Activated T-cell treated with anti-CD3 and anti-CD28 coated beads, Interleukin-2, amount 50 U/mL, for 24 hours (primary cell): ENCODE data around the gene CDK3.
A peak's percentile ranks its signal among the peaks of the same experiment; 100 is the strongest.
"Not testable (repeated sequence)": the region's sequence is repeated elsewhere in the genome, so short reads cannot be mapped to it uniquely, and the experiment has no call there.

ENCODE experiments used
- DNase-seq: peaks from one replicate; pipeline ENCODE4 v3.0.0-alpha.2; 2020
- H3K27ac Mint-ChIP-seq: 2 replicates; pipeline ENCODE4 v1.8.0; 2020; ENCODE audit warnings: mild to moderate bottlenecking, mixed read lengths
- H3K27me3 Mint-ChIP-seq: 2 replicates; pipeline ENCODE4 v1.8.0; 2020; ENCODE audit warnings: mixed read lengths
- H3K36me3 Mint-ChIP-seq: 2 replicates; pipeline ENCODE4 v1.8.0; 2020; ENCODE audit warnings: low read depth, mixed read lengths
- H3K4me1 Mint-ChIP-seq: 2 replicates; pipeline ENCODE4 v1.8.0; 2020; ENCODE audit warnings: low read depth, mixed read lengths
- H3K4me3 Mint-ChIP-seq: 2 replicates; pipeline ENCODE4 v1.8.0; 2020; ENCODE audit warnings: mild to moderate bottlenecking, moderate library complexity, mixed read lengths
- H3K9me3 Mint-ChIP-seq: 2 replicates; pipeline ENCODE4 v1.8.0; 2020; ENCODE audit warnings: mixed read lengths

Gene CDK3

GRCh38 chr17:76036497-76037261, 36.0 kb downstream of the CDK3 start:
- peaks cover 55% of the 10 kb centered on the region for H3K36me3 Mint-ChIP-seq
- H3K4me1 Mint-ChIP-seq = peaks cover 5% of the 10 kb centered on the region
- H3K27ac Mint-ChIP-seq = peak overlapping the region; percentile 49
- H3K9me3 Mint-ChIP-seq = no peaks in the 10 kb centered on the region
- H3K4me3 Mint-ChIP-seq = no peak overlapping the region
- H3K27me3 Mint-ChIP-seq = no peaks in the 10 kb centered on the region
- DNase-seq = no peak

- Mint-ChIP-seq H3K27me3 (no peaks in the 10 kb centered on the region), H3K9me3 (no peaks in the 10 kb centered on the region), H3K27ac (peak overlapping the region; percentile 56), H3K4me3 (no peak overlapping the region), H3K4me1 (peaks cover 5% of the 10 kb centered on the region), H3K36me3 (peaks cover 66% of the 10 kb centered on the region)
- DNase-seq = no peak
These were observed 37.4 kb downstream of the CDK3 start for GRCh38 chr17:76038050-76038449.

GRCh38 chr17:76039121-76039520, 38.5 kb downstream of the CDK3 start:
- H3K36me3 Mint-ChIP-seq = peaks cover 77% of the 10 kb centered on the region

GRCh38 chr17:76040376-76040775, 39.7 kb downstream of the CDK3 start:
- Mint-ChIP-seq H3K4me3 (no peak overlapping the region), H3K27ac (peak overlapping the region; percentile 12), H3K27me3 (no peaks in the 10 kb centered on the region), H3K4me1 (peaks cover 5% of the 10 kb centered on the region), H3K36me3 (peaks cover 88% of the 10 kb centered on the region), H3K9me3 (no peaks in the 10 kb centered on the region)
- no peak for DNase-seq

More at GRCh38 chr17:76039121-76039520, 38.5 kb downstream of the CDK3 start:
- no peaks in the 10 kb centered on the region for H3K27me3 Mint-ChIP-seq
- H3K4me3 Mint-ChIP-seq = no peak overlapping the region
- H3K27ac Mint-ChIP-seq = peak overlapping the region; percentile 56
- H3K9me3 Mint-ChIP-seq = no peaks in the 10 kb centered on the region
- no peak for DNase-seq
- peaks cover 5% of the 10 kb centered on the region for H3K4me1 Mint-ChIP-seq

GRCh38 chr17:76042868-76043267, 42.2 kb downstream of the CDK3 start:
- Mint-ChIP-seq H3K36me3 (peaks cover 93% of the 10 kb centered on the region), H3K27ac (peak overlapping the region; percentile 29)
- not testable (repeated sequence) for H3K27me3 Mint-ChIP-seq, H3K9me3 Mint-ChIP-seq, H3K4me3 Mint-ChIP-seq, DNase-seq, H3K4me1 Mint-ChIP-seq

- not testable (repeated sequence) for H3K4me3 Mint-ChIP-seq, H3K4me1 Mint-ChIP-seq, H3K9me3 Mint-ChIP-seq, DNase-seq, H3K27ac Mint-ChIP-seq, H3K27me3 Mint-ChIP-seq
- peaks cover 92% of the 10 kb centered on the region for H3K36me3 Mint-ChIP-seq
These were observed 43.9 kb downstream of the CDK3 start for GRCh38 chr17:76044475-76045007.

- Mint-ChIP-seq H3K4me3 (no peak overlapping the region), H3K9me3 (no peaks in the 10 kb centered on the region), H3K27ac (no peak overlapping the region), H3K27me3 (no peaks in the 10 kb centered on the region), H3K4me1 (peaks cover 16% of the 10 kb centered on the region), H3K36me3 (peaks cover 91% of the 10 kb centered on the region)
- DNase-seq = no peak
These were observed 45.4 kb downstream of the CDK3 start for GRCh38 chr17:76046064-76046463.

- Mint-ChIP-seq H3K4me1 (peaks cover 20% of the 10 kb centered on the region), H3K27me3 (no peaks in the 10 kb centered on the region), H3K4me3 (no peak overlapping the region), H3K36me3 (peaks cover 89% of the 10 kb centered on the region), H3K27ac (no peak overlapping the region), H3K9me3 (no peaks in the 10 kb centered on the region)
- no peak for DNase-seq
These were observed 47.5 kb downstream of the CDK3 start for GRCh38 chr17:76048025-76048605.

- Mint-ChIP-seq H3K9me3 (no peaks in the 10 kb centered on the region), H3K4me3 (no peak overlapping the region), H3K36me3 (peaks cover 89% of the 10 kb centered on the region), H3K4me1 (peaks cover 26% of the 10 kb centered on the region), H3K27me3 (no peaks in the 10 kb centered on the region), H3K27ac (peak overlapping the region; percentile 22)
- no peak for DNase-seq
These were observed 48.1 kb downstream of the CDK3 start for GRCh38 chr17:76048711-76049110.

- no peaks in the 10 kb centered on the region for H3K9me3 Mint-ChIP-seq
- no peaks in the 10 kb centered on the region for H3K27me3 Mint-ChIP-seq
- no peak overlapping the region for H3K4me3 Mint-ChIP-seq
- peak overlapping the region; percentile 34 for H3K27ac Mint-ChIP-seq
- H3K4me1 Mint-ChIP-seq = peaks cover 31% of the 10 kb centered on the region
- H3K36me3 Mint-ChIP-seq = peaks cover 89% of the 10 kb centered on the region
- no peak for DNase-seq
These were observed 48.6 kb downstream of the CDK3 start for GRCh38 chr17:76049239-76049638.

GRCh38 chr17:76049836-76050537, 49.3 kb downstream of the CDK3 start:
- Mint-ChIP-seq H3K36me3 (peaks cover 89% of the 10 kb centered on the region), H3K4me1 (peaks cover 31% of the 10 kb centered on the region), H3K27ac (peak overlapping the region; percentile 3)

GRCh38 chr17:76050538-76051467, 50.1 kb downstream of the CDK3 start:
- Mint-ChIP-seq H3K27me3 (no peaks in the 10 kb centered on the region), H3K4me1 (peaks cover 32% of the 10 kb centered on the region), H3K9me3 (no peaks in the 10 kb centered on the region), H3K4me3 (no peak overlapping the region), H3K36me3 (peaks cover 88% of the 10 kb centered on the region), H3K27ac (peak overlapping the region; percentile 4)
- no peak for DNase-seq

More at GRCh38 chr17:76049836-76050537, 49.3 kb downstream of the CDK3 start:
- H3K9me3 Mint-ChIP-seq = no peaks in the 10 kb centered on the region
- no peaks in the 10 kb centered on the region for H3K27me3 Mint-ChIP-seq
- no peak for DNase-seq
- H3K4me3 Mint-ChIP-seq = no peak overlapping the region

GRCh38 chr17:76051561-76051960, 50.9 kb downstream of the CDK3 start:
- peaks cover 34% of the 10 kb centered on the region for H3K4me1 Mint-ChIP-seq
- H3K4me3 Mint-ChIP-seq = no peak overlapping the region
- H3K9me3 Mint-ChIP-seq = no peaks in the 10 kb centered on the region
- no peak for DNase-seq
- peaks cover 88% of the 10 kb centered on the region for H3K36me3 Mint-ChIP-seq
- H3K27me3 Mint-ChIP-seq = no peaks in the 10 kb centered on the region
- no peak overlapping the region for H3K27ac Mint-ChIP-seq
